ENCODE measurements around the gene PCNX2. TPM values are rescaled to one million over a fixed set of nuclear protein-coding genes. Genes with fewer than 3 reads are reported as not detected.

The PCNX2 gene
- total RNA-seq, 4 donors from 2014 or later = 12.1 to 35.1 (median 15.8) TPM

GRCh38 chr1:233027046-233027445 is 268.5 kb downstream of the PCNX2 start:
- no peak for TF ChIP-seq POLR2A (IDR thresholded peaks at IDR 0.05)
- TF ChIP-seq CTCF (IDR thresholded peaks at IDR 0.05) = no peak
- no peak overlapping the region for H3K4me3 ChIP-seq (replicated peaks in 1 of 3)
- 84 to 87% methylated on average over 5 of the region's 5 CpGs for WGBS, 2 donors
- no peaks in the 10 kb centered on the region for H3K36me3 ChIP-seq
- intact Hi-C loops (cut with DNase I) = no loop called here
- H3K9me3 ChIP-seq = no peaks in the 10 kb centered on the region
- DNase-seq = no peak
- H3K4me1 ChIP-seq = no peaks in the 10 kb centered on the region
- no peak overlapping the region for H3K27ac ChIP-seq
- no peaks in the 10 kb centered on the region for H3K27me3 ChIP-seq

- no peak overlapping the region for H3K27ac ChIP-seq
These were observed 270.0 kb downstream of the PCNX2 start for GRCh38 chr1:233025567-233025966.

GRCh38 chr1:233025157-233025556 is 270.4 kb downstream of the PCNX2 start:
- 72 to 77% methylated on average over 12 of the region's 12 CpGs for WGBS, 2 donors
- no peaks in the 10 kb centered on the region for H3K27me3 ChIP-seq
- DNase-seq = peak; percentile 34
- H3K4me3 ChIP-seq (replicated peaks in 1 of 3) = no peak overlapping the region
- TF ChIP-seq POLR2A (IDR thresholded peaks at IDR 0.05) (no peak), CTCF (IDR thresholded peaks at IDR 0.05) (peak in 3 of 6 experiments; percentile 25 to 31 (median 28))
- no peaks in the 10 kb centered on the region for H3K9me3 ChIP-seq
- no peaks in the 10 kb centered on the region for H3K4me1 ChIP-seq
- intact Hi-C loops (cut with DNase I) = no loop called here
- no peak overlapping the region for H3K27ac ChIP-seq
- no peaks in the 10 kb centered on the region for H3K36me3 ChIP-seq

More at GRCh38 chr1:233025567-233025966, 270.0 kb downstream of the PCNX2 start:
- no peaks in the 10 kb centered on the region for H3K4me1 ChIP-seq
- TF ChIP-seq POLR2A (IDR thresholded peaks at IDR 0.05) (no peak), CTCF (IDR thresholded peaks at IDR 0.05) (no peak)
- H3K4me3 ChIP-seq (replicated peaks in 1 of 3) = no peak overlapping the region
- no peaks in the 10 kb centered on the region for H3K27me3 ChIP-seq
- no peaks in the 10 kb centered on the region for H3K36me3 ChIP-seq
- intact Hi-C loops (cut with DNase I) = no loop called here
- DNase-seq = no peak
- WGBS, 2 donors = 85 to 89% methylated on average over 2 of the region's 2 CpGs
- H3K9me3 ChIP-seq = no peaks in the 10 kb centered on the region

GRCh38 chr1:233024199-233024598 is 271.3 kb downstream of the PCNX2 start:
- TF ChIP-seq CTCF (IDR thresholded peaks at IDR 0.05) = no peak
- WGBS, 2 donors = 91 to 98% methylated on average over 9 of the region's 9 CpGs
- no peaks in the 10 kb centered on the region for H3K9me3 ChIP-seq
- no peaks in the 10 kb centered on the region for H3K4me1 ChIP-seq
- intact Hi-C loops (cut with DNase I) = no loop called here
- H3K27me3 ChIP-seq = no peaks in the 10 kb centered on the region
- H3K4me3 ChIP-seq (replicated peaks in 1 of 3) = no peak overlapping the region
- no peak for DNase-seq
- no peaks in the 10 kb centered on the region for H3K36me3 ChIP-seq
- H3K27ac ChIP-seq = no peak overlapping the region

- no peaks in the 10 kb centered on the region for H3K36me3 ChIP-seq
- no peaks in the 10 kb centered on the region for H3K9me3 ChIP-seq
- intact Hi-C loops (cut with DNase I) = no loop called here
- no peaks in the 10 kb centered on the region for H3K27me3 ChIP-seq
- no peak overlapping the region for H3K4me3 ChIP-seq (replicated peaks in 1 of 3)
- TF ChIP-seq CTCF (IDR thresholded peaks at IDR 0.05) (no peak), POLR2A (IDR thresholded peaks at IDR 0.05) (no peak)
- WGBS, 2 donors = 93% methylated on average over 2 of the region's 2 CpGs
- DNase-seq = no peak
- no peaks in the 10 kb centered on the region for H3K4me1 ChIP-seq
- H3K27ac ChIP-seq = no peak overlapping the region
These were observed 273.3 kb downstream of the PCNX2 start for GRCh38 chr1:233022246-233022645.
